ENCODE data around the gene BCKDHB.

Gene BCKDHB

GRCh38 chr6:80165819-80166218 is 59.3 kb downstream of the BCKDHB start:
- no peak overlapping the region for H3K4me3 ChIP-seq (ENCODE audit: low read depth, low read length)
- TF ChIP-seq, protein P1, sequence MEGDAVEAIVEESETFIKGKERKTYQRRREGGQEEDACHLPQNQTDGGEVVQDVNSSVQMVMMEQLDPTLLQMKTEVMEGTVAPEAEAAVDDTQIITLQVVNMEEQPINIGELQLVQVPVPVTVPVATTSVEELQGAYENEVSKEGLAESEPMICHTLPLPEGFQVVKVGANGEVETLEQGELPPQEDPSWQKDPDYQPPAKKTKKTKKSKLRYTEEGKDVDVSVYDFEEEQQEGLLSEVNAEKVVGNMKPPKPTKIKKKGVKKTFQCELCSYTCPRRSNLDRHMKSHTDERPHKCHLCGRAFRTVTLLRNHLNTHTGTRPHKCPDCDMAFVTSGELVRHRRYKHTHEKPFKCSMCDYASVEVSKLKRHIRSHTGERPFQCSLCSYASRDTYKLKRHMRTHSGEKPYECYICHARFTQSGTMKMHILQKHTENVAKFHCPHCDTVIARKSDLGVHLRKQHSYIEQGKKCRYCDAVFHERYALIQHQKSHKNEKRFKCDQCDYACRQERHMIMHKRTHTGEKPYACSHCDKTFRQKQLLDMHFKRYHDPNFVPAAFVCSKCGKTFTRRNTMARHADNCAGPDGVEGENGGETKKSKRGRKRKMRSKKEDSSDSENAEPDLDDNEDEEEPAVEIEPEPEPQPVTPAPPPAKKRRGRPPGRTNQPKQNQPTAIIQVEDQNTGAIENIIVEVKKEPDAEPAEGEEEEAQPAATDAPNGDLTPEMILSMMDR (IDR thresholded peaks at IDR 0.05; ENCODE audit: low read depth, low read length): no peak

GRCh38 chr6:80170433-80170832 is 64.0 kb downstream of the BCKDHB start:
- TF ChIP-seq, protein P1 (IDR thresholded peaks at IDR 0.05; ENCODE audit: low read depth, low read length): no peak
- no peak overlapping the region for H3K4me3 ChIP-seq (ENCODE audit: low read depth, low read length)

DNA sequence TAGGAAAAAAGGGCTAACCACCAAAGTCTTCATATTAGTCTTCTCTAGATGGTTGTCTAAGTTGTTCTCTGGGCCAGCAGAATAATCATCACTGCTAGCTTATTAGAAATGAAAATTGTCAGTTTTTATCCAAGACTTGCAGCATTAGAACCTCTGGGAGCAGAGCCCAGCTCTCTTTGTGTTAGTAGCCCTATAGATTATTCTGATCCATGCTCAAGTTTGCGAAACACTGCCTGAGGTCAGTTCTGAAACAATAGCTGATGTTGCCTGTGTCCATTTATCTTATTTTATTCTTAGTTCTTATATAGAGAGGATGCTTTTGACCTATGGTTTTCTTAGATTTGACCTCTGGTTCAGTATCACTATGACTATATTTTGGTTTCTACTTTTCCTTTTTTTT is 66.9 kb downstream of the BCKDHB start:
- TF ChIP-seq, protein P1 (IDR thresholded peaks at IDR 0.05; ENCODE audit: low read depth, low read length): no peak
- H3K4me3 ChIP-seq (ENCODE audit: low read depth, low read length): no peak overlapping the region

- TF ChIP-seq, protein P1 (IDR thresholded peaks at IDR 0.05; ENCODE audit: low read depth, low read length): no peak
- H3K4me3 ChIP-seq (ENCODE audit: low read depth, low read length): no peak overlapping the region
Observed at GRCh38 chr6:80174900-80175572, 68.6 kb downstream of the BCKDHB start.

DNA sequence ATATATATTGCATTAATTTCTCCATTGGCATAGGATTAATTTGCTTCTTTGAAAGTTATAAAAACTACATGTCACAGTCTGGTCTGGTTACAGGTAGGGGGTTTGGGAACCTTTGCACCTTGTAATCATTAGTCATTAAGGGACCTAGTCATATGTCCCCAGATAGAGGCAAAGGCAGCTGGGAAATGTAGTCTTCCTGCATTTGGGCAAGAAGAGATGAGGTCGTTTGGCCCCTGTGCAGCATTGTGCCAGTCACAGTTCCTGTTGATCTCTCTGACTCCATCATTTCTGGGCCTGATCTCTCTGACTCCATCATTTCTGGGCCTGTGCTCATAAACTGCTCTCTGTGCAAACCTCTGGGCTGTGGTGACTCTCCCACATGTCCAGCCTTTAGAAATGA is 73.2 kb downstream of the BCKDHB start:
- TF ChIP-seq, protein P1 (IDR thresholded peaks at IDR 0.05; ENCODE audit: low read depth, low read length): no peak
- H3K4me3 ChIP-seq (ENCODE audit: low read depth, low read length): no peak overlapping the region

DNA sequence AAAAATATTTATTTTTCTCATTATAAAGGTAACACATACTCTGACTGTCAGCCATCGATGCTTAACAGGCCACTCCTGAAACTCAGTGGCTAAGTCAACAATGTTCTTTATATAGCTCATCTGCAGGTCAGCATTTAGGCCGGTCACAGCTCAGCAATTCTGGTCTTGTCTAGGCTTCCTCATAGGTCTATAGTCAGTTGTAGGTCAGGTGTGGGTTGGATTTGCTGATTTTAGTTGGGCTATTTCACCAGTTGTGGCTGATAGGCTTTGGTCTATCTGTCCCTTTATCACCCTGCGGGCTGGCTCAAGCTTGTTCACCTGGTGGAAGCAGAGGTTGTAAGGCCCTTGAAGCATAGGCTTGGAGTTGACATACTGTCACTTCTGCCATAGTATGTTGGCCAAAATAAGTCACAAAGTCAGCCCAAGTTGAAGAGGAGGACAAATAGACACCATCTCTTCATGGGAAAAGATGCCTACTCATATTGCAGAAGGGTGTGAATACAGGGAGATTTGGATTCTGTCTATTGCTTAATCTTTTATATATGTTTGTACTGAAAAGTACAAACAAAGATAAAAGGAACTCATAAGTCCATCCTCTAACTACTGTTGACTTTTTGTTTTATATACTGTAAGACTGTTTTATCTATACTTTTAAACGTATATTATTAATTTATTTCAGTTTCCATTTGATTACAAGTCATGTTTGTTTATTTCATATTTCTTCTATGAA is 75.0 kb downstream of the BCKDHB start:
- TF ChIP-seq, protein P1 (IDR thresholded peaks at IDR 0.05; ENCODE audit: low read depth, low read length): no peak
- H3K4me3 ChIP-seq (ENCODE audit: low read depth, low read length): no peak overlapping the region

GRCh38 chr6:80182308-80182707 is 75.8 kb downstream of the BCKDHB start:
- TF ChIP-seq, protein P1 (IDR thresholded peaks at IDR 0.05; ENCODE audit: low read depth, low read length): no peak
- no peak overlapping the region for H3K4me3 ChIP-seq (ENCODE audit: low read depth, low read length)
